GM12801 (cell line): Measurements from ENCODE around the gene FDXACB1.

ENCODE experiments used
- CTCF ChIP-seq: IDR thresholded peaks from one replicate; pipeline ENCODE4 v1.5.1; 2011; ENCODE audit warnings: control low read depth; ENCODE audit not compliant: insufficient read length; ENCODE audit errors: extremely low read depth

Gene FDXACB1

GRCh38 chr11:111886844-111887243 is 7.9 kb upstream of the FDXACB1 start:
- no peak for TF ChIP-seq CTCF

GRCh38 chr11:111886032-111886431 is 7.1 kb upstream of the FDXACB1 start:
- no peak for TF ChIP-seq CTCF

GRCh38 chr11:111882202-111882601 is 3.2 kb upstream of the FDXACB1 start:
- no peak for TF ChIP-seq CTCF

- TF ChIP-seq CTCF, result no peak
Measured at GRCh38 chr11:111879637-111879960, 634 bp upstream of the FDXACB1 start.

GRCh38 chr11:111878385-111878848 is 548 bp downstream of the FDXACB1 start:
- no peak for TF ChIP-seq CTCF

- TF ChIP-seq CTCF, result no peak
Measured at GRCh38 chr11:111871693-111872161, 7.2 kb downstream of the FDXACB1 start.

- no peak for TF ChIP-seq CTCF
Measured at GRCh38 chr11:111870886-111871692, 7.9 kb downstream of the FDXACB1 start, which contains the start of gene ALG9. TSS of gene ALG9 (minus strand) at chr11:111871581. CDS start at chr11:111871482, 99 bp downstream.
